Measurements from ENCODE around the gene SAMD14. TPM values are rescaled to one million over a fixed set of nuclear protein-coding genes. Genes with fewer than 3 reads are reported as not detected.

SAMD14 gene
- total and polyA plus RNA-seq, 2 of the 4 experiments (the other 2 are of a cell fraction): 1.4 to 6.2 TPM

DNA sequence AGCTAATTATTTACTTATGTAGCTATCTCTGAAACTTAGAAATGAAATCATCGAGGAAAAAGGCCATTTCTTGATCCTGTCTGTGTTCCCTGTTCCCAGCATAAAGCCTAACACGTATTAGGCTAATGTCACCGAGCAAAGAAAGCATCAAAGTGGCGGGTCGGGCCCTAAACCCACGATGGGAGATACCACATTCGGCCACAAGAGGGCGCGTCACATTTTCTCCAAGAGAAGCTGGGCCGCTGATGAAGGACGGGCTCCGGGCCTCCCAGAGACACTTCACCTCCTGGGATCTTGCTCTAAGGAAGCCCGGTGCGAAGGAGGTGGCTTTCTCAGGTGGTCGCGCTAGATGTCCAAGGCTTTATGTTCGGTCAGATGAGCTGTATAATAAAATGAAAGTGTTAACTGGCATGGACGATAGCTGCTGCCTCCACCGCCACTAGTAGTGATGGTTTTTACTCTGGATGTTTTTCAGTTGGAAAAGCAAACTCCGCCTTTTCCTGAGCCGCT lies 35.7 kb downstream of the SAMD14 start (continued):
- TF ChIP-seq USF2 (IDR thresholded peaks at IDR 0.05; ENCODE audit: low read depth, low read length) (no peak), MAFK (IDR thresholded peaks at IDR 0.05; ENCODE audit: low read depth, low read length) (no peak)

DNA sequence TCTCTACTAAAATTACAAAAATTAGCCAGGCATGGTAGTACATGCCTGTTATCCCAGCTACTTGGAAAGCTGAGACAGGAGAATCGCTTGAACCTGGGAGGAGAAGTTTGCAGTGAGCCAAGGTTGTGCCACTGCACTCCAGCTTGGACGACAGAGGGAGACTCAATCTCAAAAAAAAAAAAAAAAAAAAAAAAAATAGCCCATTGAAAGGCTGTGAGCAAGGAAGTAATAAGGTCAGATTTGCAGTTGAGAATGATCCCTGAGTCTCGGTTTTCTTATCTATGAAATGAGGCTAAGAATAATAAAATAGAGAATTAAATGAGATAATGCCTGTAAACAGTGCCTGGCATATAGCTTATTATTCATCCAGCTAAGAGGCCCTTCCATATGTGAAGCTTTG lies 36.2 kb downstream of the SAMD14 start:
- in situ Hi-C loops (cut with MboI; ENCODE audit: low sequenced_read_pairs): loop anchor here (5.0 kb wide), 1 partner anchor 203 kb away; no protein-coding TSS in a partner anchor
- Histone ChIP-seq H3K4me2 (ENCODE audit: low read depth, low read length) (no peak overlapping the region), H3K4me3 (ENCODE audit: insufficient read depth, low read depth, low read length) (no peak overlapping the region)
- no peak for TF ChIP-seq USF2 (IDR thresholded peaks at IDR 0.05; ENCODE audit: low read depth, low read length)
- no peak for TF ChIP-seq SMC3 (IDR thresholded peaks at IDR 0.05; ENCODE audit: low read depth, low read length)
- TF ChIP-seq RFX5 (IDR thresholded peaks at IDR 0.05; ENCODE audit: low read depth, low read length): no peak
- no peak for TF ChIP-seq CHD1 (IDR thresholded peaks at IDR 0.05; ENCODE audit: low read depth, low read length)
- TF ChIP-seq, protein P1, sequence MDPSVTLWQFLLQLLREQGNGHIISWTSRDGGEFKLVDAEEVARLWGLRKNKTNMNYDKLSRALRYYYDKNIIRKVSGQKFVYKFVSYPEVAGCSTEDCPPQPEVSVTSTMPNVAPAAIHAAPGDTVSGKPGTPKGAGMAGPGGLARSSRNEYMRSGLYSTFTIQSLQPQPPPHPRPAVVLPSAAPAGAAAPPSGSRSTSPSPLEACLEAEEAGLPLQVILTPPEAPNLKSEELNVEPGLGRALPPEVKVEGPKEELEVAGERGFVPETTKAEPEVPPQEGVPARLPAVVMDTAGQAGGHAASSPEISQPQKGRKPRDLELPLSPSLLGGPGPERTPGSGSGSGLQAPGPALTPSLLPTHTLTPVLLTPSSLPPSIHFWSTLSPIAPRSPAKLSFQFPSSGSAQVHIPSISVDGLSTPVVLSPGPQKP (IDR thresholded peaks at IDR 0.05; ENCODE audit: borderline replicate concordance, low read depth, low read length): no peak
- TF ChIP-seq RAD21 (IDR thresholded peaks at IDR 0.05; ENCODE audit: low read length): no peak
- no peak for TF ChIP-seq CEBPB (IDR thresholded peaks at IDR 0.05; ENCODE audit: low read depth, low read length)
- TF ChIP-seq RCOR1 (IDR thresholded peaks at IDR 0.05; ENCODE audit: insufficient replicate concordance, low read length): no peak
- no peak for TF ChIP-seq FOS (IDR thresholded peaks at IDR 0.05; ENCODE audit: low read depth, low read length)
- TF ChIP-seq BHLHE40 (IDR thresholded peaks at IDR 0.05; ENCODE audit: low read depth, low read length): no peak

More for the DNA sequence above, 36.2 kb downstream of the SAMD14 start:
- H4K20me1 ChIP-seq (ENCODE audit: insufficient read depth, low read length): no peaks in the 10 kb centered on the region; the same call in 1 of the 2 replicates
- peaks cover 5% of the 10 kb centered on the region; the same call in 1 of the 2 replicates for H3K4me1 ChIP-seq (ENCODE audit: control insufficient read depth, insufficient read depth, low read length)
- no peak overlapping the region for H3K14ac ChIP-seq (replicated peaks; ENCODE audit: low read depth, low read length)
- H3K79me1 ChIP-seq (ENCODE audit: low read depth in 1 of 2, low read length in 2 of 2): peaks cover 6 to 13% of the 10 kb centered on the region in 2 experiments; a peak in 3 of 4 replicates
- H3K36me3 ChIP-seq (ENCODE audit: control insufficient read depth, insufficient read depth, low read length): peaks cover 22% of the 10 kb centered on the region
- no peak overlapping the region for H2AK9ac ChIP-seq (replicated peaks; ENCODE audit: low read depth, low read length, poor library complexity)
- H4K91ac ChIP-seq (ENCODE audit: insufficient read depth, low read depth, low read length): no peak overlapping the region
- dilution Hi-C loops (cut with HindIII; ENCODE audit: low sequenced_read_pairs, unreplicated experiment): no loop called here
- no peak overlapping the region for H3K4ac ChIP-seq (ENCODE audit: low read depth, low read length)
- ChIA-PET POLR2A (ENCODE audit: unreplicated experiment) (interaction anchor here (1.6 kb wide), 1 partner anchor 66 kb away, joined by 4 read pairs; no protein-coding TSS in a partner anchor), CTCF (interaction anchor here (0.6 to 2.5 kb wide), 21 partner anchors 14 to 240 kb away, joined by 3 to 15 read pairs (median 4); partner anchors contain the start of gene ITGA3)
- no peak overlapping the region for H3K56ac ChIP-seq (ENCODE audit: extremely low read depth, insufficient read depth, low read length)
- no peak overlapping the region for H2BK20ac ChIP-seq (ENCODE audit: low read depth, low read length)
- H2BK120ac ChIP-seq (ENCODE audit: low read depth, low read length): no peak overlapping the region
- no peak overlapping the region for H2BK15ac ChIP-seq (ENCODE audit: low read depth, low read length)
- no peak overlapping the region for H3K9ac ChIP-seq (ENCODE audit: low read depth, low read length)
- H3K9me1 ChIP-seq (ENCODE audit: insufficient read depth, low read length): no peaks in the 10 kb centered on the region
- H3K18ac ChIP-seq (ENCODE audit: low read depth, low read length): no peak overlapping the region
- ATAC-seq (ENCODE audit: low read depth) (no peak), DNase-seq (no peak)
- no peak overlapping the region for H3K27ac ChIP-seq (ENCODE audit: insufficient read depth, low read length)
- H3K23ac ChIP-seq (ENCODE audit: low read depth, low read length): no peak overlapping the region
- no peak overlapping the region for H2BK5ac ChIP-seq (ENCODE audit: low read depth, low read length, poor library complexity, severe bottlenecking)
- WGBS, 2 experiments (ENCODE audit: extremely low coverage in 2 of 2, insufficient read length in 1 of 2): no CpG with 5 or more reads among the region's 3 CpGs
- H2AK5ac ChIP-seq (ENCODE audit: low read depth, low read length): no peak overlapping the region
- no peak overlapping the region for H2AFZ ChIP-seq (replicated peaks; ENCODE audit: low read length, poor library complexity)
- H4K8ac ChIP-seq (ENCODE audit: low read depth in 2 of 2, low read length in 2 of 2): no peak overlapping the region
- H3K9me3 ChIP-seq (ENCODE audit: control insufficient read depth, insufficient read depth, low read length): no peaks in the 10 kb centered on the region
- H3K27me3 ChIP-seq (ENCODE audit: control insufficient read depth, insufficient read depth, low read length): no peaks in the 10 kb centered on the region
- H4K5ac ChIP-seq (ENCODE audit: low read depth, low read length): no peak overlapping the region
- no TSS peak for BruUV-seq (replicated peaks)
- intact Hi-C loops (cut with micrococcal nuclease): loop anchor here (1.0 to 2.0 kb wide), 3 partner anchors 55 to 203 kb away; no protein-coding TSS in a partner anchor
